Prostate gland (tissue), 2 donors: ENCODE results near the gene TREML1.

Source experiments
- CTCF ChIP-seq, 4 experiments: fragments of 200-600 bp in 2 of 4; fragments of 450-650 bp in 2 of 4; sonication (generic) in 2 of 4; IDR thresholded peaks; 1 replicate in 3 of 4; 2 replicates in 1 of 4; pipeline ENCODE4 v1.5.1; 2016 to 2019; ENCODE audit warnings: antibody characterized with exemption in 4 of 4, mild to moderate bottlenecking in 2 of 4, moderate library complexity in 2 of 4
- POLR2A ChIP-seq: fragments of 450-650 bp; IDR thresholded peaks from one replicate; pipeline ENCODE4 v1.6.1; 2016; ENCODE audit warnings: antibody characterized with exemption, mild to moderate bottlenecking
- POLR2AphosphoS5 ChIP-seq: sonication (generic); formaldehyde crosslinking; IDR thresholded peaks from one replicate; pipeline ENCODE4 v1.6.1; 2017; ENCODE audit warnings: antibody characterized with exemption

- TF ChIP-seq POLR2A (no peak), POLR2AphosphoS5 (no peak), CTCF (IDR thresholded peaks at IDR 0.05) (no peak)
Observed at GRCh38 chr6:41122373-41122772, 31.8 kb downstream of the TREML1 start.
